Sigmoid colon (tissue), 7 donors: Measurements from ENCODE around the gene HDAC4. TPM values are rescaled to one million over a fixed set of nuclear protein-coding genes. Genes with fewer than 3 reads are reported as not detected.

ENCODE experiments used
- DNase-seq: peaks from one replicate; pipeline ENCODE4 v3.0.0-alpha.2; 2019
- H3K27ac ChIP-seq, 4 donors: fragments of 200-600 bp; sonication (generic); one replicate each; pipeline ENCODE4 v1.5.1; 2016 to 2019; ENCODE audit warnings: mild to moderate bottlenecking in 1 of 4
- H3K27me3 ChIP-seq, 3 donors: fragments of 200-600 bp; sonication (generic); one replicate each; pipeline ENCODE4 v1.5.1; 2019; ENCODE audit warnings: mild to moderate bottlenecking in 1 of 3
- H3K36me3 ChIP-seq, 4 donors: fragments of 200-600 bp; sonication (generic); one replicate each; pipeline ENCODE4 v1.5.1; 2016 to 2019
- H3K4me1 ChIP-seq, 4 donors: fragments of 200-600 bp; sonication (generic); one replicate each; pipeline ENCODE4 v1.5.1; 2017 to 2019
- H3K4me3 ChIP-seq, 4 donors: fragments of 200-600 bp; sonication (generic); one replicate each; pipeline ENCODE4 v1.5.1; 2017 to 2019; ENCODE audit warnings: mild to moderate bottlenecking in 2 of 4, moderate library complexity in 1 of 4
- H3K9me3 ChIP-seq, 4 donors: fragments of 200-600 bp in 3 of 4; sonication (generic) in 3 of 4; one replicate each; pipeline versions ENCODE4 v1.5.1 to v1.6.1; 2013 to 2019
- EP300 ChIP-seq, 4 donors: sonication (generic); formaldehyde crosslinking; IDR thresholded peaks; one replicate each; pipeline ENCODE4 v1.6.1; 2017; ENCODE audit warnings: antibody characterized with exemption in 4 of 4
- POLR2A ChIP-seq, 2 donors: fragments of 450-650 bp; IDR thresholded peaks; one replicate each; pipeline ENCODE4 v1.6.1; 2016; ENCODE audit warnings: antibody characterized with exemption in 2 of 2, mild to moderate bottlenecking in 2 of 2, moderate library complexity in 2 of 2
- POLR2AphosphoS5 ChIP-seq, 4 donors: sonication (generic); formaldehyde crosslinking; IDR thresholded peaks; one replicate each; pipeline ENCODE4 v1.6.1; 2017; ENCODE audit warnings: antibody characterized with exemption in 4 of 4
- WGBS, 2 donors: extraction: QIAGEN DNeasy Blood & Tissue Kit; methylation state at CpG; one replicate each; pipeline ENCODE4 v1.1.7; 2013; 5-methylcytosine and 5-hydroxymethylcytosine counted together
- intact Hi-C: fragments of 100-400 bp; cut with DNase I; formaldehyde crosslinking; loops from one replicate; pipeline ENCODE4 v1.15.1; 2023
- polyA plus RNA-seq, 3 donors: library from polyadenylated mRNA; stranded (reverse); fragments of 200-250 nt; gene quantifications; one replicate each; pipeline ENCODE4 v1.2.3, GENCODE V29; 2013
- total RNA-seq, 4 donors: library from RNA; depleted of rRNA; stranded (reverse); fragments of >200 nt; gene quantifications; one replicate each; pipeline ENCODE4 v1.1.0, GENCODE V29; 2016
- TF ChIP-seq, protein P1 (sequence below), 4 experiments: fragments of 450-650 bp in 3 of 4; fragments of 200-600 bp in 1 of 4; IDR thresholded peaks; one replicate each; pipeline ENCODE4 v1.5.1; 2016 to 2019; ENCODE audit warnings: antibody characterized with exemption in 4 of 4, mild to moderate bottlenecking in 3 of 4, moderate library complexity in 2 of 4
- donor health status: healthy with polysubstance abuse.
- donor health status: Bipolar disorder and iron deficiency.
- donor health status: healthy.

Gene HDAC4
- total and polyA plus RNA-seq, 7 donors: 1.8 to 196 (median 77.0) TPM

DNA sequence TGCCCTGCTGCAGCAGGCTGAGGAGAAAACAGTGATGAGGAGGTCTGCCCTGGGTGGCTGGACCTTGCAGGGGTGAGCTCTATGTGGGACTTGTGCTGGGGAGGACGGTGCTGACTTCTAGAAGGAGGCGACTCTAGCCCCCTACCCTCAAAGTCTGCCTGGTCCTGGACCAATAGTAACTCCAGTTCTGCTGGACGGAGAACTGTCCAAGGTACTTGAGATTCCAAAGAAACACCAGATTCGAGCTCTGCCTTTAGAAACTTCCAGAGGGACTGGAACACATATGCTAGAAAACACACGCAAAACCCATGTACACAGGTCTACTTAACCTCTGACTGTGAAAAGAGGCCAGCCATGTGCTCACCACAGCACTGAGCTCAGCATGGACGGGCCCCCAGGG, 292.4 kb downstream of the HDAC4 start:
- no peak for DNase-seq
- Histone ChIP-seq H3K27ac (peak overlapping the region in 3 of 4 donors; percentile 85 to 96 (median 91)), H3K4me1 (peaks cover 0 to 46% (median 36%) of the 10 kb centered on the region in 4 donors), H3K27me3 (no peaks in the 10 kb centered on the region), H3K9me3 (no peaks in the 10 kb centered on the region), H3K36me3 (peaks cover 31 to 86% (median 61%) of the 10 kb centered on the region in 4 donors), H3K4me3 (no peak overlapping the region)
- TF ChIP-seq EP300 (IDR thresholded peaks at IDR 0.05) (no peak), POLR2AphosphoS5 (IDR thresholded peaks at IDR 0.05) (no peak), POLR2A (IDR thresholded peaks at IDR 0.05) (no peak)
- TF ChIP-seq, protein P1, sequence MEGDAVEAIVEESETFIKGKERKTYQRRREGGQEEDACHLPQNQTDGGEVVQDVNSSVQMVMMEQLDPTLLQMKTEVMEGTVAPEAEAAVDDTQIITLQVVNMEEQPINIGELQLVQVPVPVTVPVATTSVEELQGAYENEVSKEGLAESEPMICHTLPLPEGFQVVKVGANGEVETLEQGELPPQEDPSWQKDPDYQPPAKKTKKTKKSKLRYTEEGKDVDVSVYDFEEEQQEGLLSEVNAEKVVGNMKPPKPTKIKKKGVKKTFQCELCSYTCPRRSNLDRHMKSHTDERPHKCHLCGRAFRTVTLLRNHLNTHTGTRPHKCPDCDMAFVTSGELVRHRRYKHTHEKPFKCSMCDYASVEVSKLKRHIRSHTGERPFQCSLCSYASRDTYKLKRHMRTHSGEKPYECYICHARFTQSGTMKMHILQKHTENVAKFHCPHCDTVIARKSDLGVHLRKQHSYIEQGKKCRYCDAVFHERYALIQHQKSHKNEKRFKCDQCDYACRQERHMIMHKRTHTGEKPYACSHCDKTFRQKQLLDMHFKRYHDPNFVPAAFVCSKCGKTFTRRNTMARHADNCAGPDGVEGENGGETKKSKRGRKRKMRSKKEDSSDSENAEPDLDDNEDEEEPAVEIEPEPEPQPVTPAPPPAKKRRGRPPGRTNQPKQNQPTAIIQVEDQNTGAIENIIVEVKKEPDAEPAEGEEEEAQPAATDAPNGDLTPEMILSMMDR (IDR thresholded peaks at IDR 0.05): no peak
- 74 to 88% methylated on average over 6 of the region's 6 CpGs for WGBS, 2 donors
- intact Hi-C loops: loop anchor here (2.0 kb wide), 1 partner anchor 292 kb away; the partner anchor contains the start of gene HDAC4

DNA sequence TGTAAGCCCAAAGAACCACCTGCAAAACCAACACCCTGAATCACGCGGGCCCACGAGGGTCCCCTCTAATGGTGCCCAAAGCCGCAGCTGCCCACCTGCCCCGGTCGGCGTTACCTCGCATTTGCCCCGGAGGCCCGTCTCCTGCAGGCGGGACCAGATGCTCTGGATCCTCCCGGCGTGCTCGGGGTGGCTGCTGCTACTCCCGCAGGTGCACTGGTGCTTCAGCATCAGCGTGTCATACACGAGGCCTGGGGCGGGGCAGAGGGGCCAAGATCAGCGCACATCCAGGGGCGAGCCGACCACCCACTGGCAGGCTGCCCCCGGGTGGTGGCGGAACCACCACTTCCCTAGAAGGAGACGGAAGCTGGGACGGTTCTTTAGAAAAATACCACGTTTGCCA, 292.9 kb downstream of the HDAC4 start:
- H3K4me3 ChIP-seq: no peak overlapping the region
- no peak for DNase-seq
- peak overlapping the region in 3 of 4 donors; percentile 85 to 96 (median 91) for H3K27ac ChIP-seq
- intact Hi-C loops: loop anchor here (2.0 kb wide), 1 partner anchor 293 kb away; the partner anchor contains the start of gene HDAC4
- H3K9me3 ChIP-seq: no peaks in the 10 kb centered on the region
- TF ChIP-seq EP300 (IDR thresholded peaks at IDR 0.05) (no peak), POLR2AphosphoS5 (IDR thresholded peaks at IDR 0.05) (no peak), POLR2A (IDR thresholded peaks at IDR 0.05) (no peak)
- TF ChIP-seq, protein P1 (IDR thresholded peaks at IDR 0.05): no peak
- H3K4me1 ChIP-seq: peaks cover 0 to 41% (median 31%) of the 10 kb centered on the region in 4 donors
- H3K27me3 ChIP-seq: no peaks in the 10 kb centered on the region
- H3K36me3 ChIP-seq: peaks cover 36 to 91% (median 64%) of the 10 kb centered on the region in 4 donors
- 93 to 94% methylated on average over 26 of the region's 26 CpGs for WGBS, 2 donors

DNA sequence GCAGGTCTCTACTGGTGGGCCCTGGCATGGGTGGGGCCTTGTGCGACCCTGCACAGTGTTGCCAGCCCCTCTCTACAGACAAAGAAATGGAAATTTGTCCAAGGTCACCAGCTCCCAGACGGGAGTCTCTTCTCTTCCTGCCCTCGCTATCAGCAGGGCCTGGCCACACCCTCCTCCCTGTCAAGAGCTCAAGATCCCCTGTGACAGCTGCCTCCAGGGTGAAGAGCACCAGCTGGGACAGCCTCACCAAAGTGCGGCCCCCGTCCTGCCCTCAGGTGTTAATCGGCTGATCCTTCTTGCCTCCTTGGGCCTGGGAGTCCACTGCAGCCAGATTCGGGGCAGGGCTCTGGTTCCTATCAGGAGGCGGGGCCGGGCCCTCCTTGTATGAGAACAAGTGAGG, 293.9 kb downstream of the HDAC4 start:
- 80 to 93% methylated on average over 9 of the region's 9 CpGs for WGBS, 2 donors
- intact Hi-C loops: no loop called here
- no peak for DNase-seq

DNA sequence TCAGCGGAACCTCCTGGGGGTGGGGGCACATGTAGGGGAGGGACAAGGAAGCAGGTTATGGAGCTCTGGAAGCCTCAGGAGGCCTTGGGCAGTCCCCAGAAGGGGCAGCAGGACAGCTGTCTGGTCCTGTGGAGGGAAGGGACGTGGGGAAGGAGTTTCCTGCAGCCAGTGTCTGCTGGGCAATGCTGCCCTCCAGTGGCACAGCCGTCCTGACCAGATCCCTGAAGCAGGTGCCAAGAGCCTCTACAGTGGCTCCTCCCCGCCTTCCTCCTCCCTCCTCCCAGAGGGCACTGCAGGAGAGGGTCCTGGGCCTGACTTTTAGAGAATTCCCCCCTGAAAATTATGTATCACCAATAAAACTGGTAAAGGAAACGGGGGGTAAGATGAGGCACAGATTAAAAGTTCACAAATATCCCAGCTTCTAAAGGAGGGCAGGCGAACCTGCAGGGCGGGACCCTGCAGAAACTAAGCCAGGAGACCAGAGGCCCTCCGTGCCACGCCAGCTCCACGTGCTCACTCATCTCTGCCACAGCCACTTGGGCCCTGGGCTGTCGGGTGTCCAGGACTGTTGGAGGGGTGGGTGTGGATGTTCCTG, 294.4 kb downstream of the HDAC4 start:
- DNase-seq: no peak
- Histone ChIP-seq H3K27ac (peak overlapping the region in 3 of 4 donors; percentile 6 to 96 (median 91)), H3K36me3 (peaks cover 49 to 98% (median 77%) of the 10 kb centered on the region in 4 donors), H3K4me1 (peaks cover 0 to 26% (median 16%) of the 10 kb centered on the region in 4 donors), H3K4me3 (no peak overlapping the region), H3K9me3 (no peaks in the 10 kb centered on the region), H3K27me3 (no peaks in the 10 kb centered on the region)
- WGBS, 2 donors: 60 to 73% methylated on average over 11 of the region's 11 CpGs
- TF ChIP-seq, protein P1 (IDR thresholded peaks at IDR 0.05): no peak
- no peak for TF ChIP-seq POLR2A (IDR thresholded peaks at IDR 0.05)
- no peak for TF ChIP-seq POLR2AphosphoS5 (IDR thresholded peaks at IDR 0.05)
- TF ChIP-seq EP300 (IDR thresholded peaks at IDR 0.05): no peak
- intact Hi-C loops: no loop called here

More for the DNA sequence above, 293.9 kb downstream of the HDAC4 start:
- TF ChIP-seq POLR2AphosphoS5 (IDR thresholded peaks at IDR 0.05) (no peak), POLR2A (IDR thresholded peaks at IDR 0.05) (no peak), EP300 (IDR thresholded peaks at IDR 0.05) (no peak)
- TF ChIP-seq, protein P1 (IDR thresholded peaks at IDR 0.05): no peak
- Histone ChIP-seq H3K27me3 (no peaks in the 10 kb centered on the region), H3K4me3 (no peak overlapping the region), H3K36me3 (peaks cover 45 to 98% (median 74%) of the 10 kb centered on the region in 4 donors), H3K4me1 (peaks cover 0 to 31% (median 21%) of the 10 kb centered on the region in 4 donors), H3K27ac (peak overlapping the region in 3 of 4 donors; percentile 6 to 96 (median 91)), H3K9me3 (no peaks in the 10 kb centered on the region)
